ENCODE data around the gene SORL1. TPM values are rescaled to one million over a fixed set of nuclear protein-coding genes. Genes with fewer than 3 reads are reported as not detected.

Gene SORL1
- total and polyA plus RNA-seq, 2 of the 13 experiments (the other 11 are each of a cell fraction or from before 2014, with no cell fraction given) = 21.3 to 148 TPM

- no peak for TF ChIP-seq POGK (CRISPR knock-in tag; conservative IDR thresholded peaks at IDR 0.05)
Measured at GRCh38 chr11:121625777-121626506, 173.8 kb downstream of the SORL1 start (continued).

GRCh38 chr11:121626507-121626875, 174.4 kb downstream of the SORL1 start:
- in situ Hi-C loops (cut with HindIII; ENCODE audit: extremely low pct_ligation_motif_present, low pct_unique_long_range_greater_than_20kb) (no loop called here), intact Hi-C loops (cut with micrococcal nuclease; ENCODE audit: unreplicated experiment) (no loop called here)
- ATAC-seq (no peak), FAIRE-seq (no peak), DNase-seq (ENCODE audit: low spot score) (no peak)
- 0 out of 2 replicates have a peak, but pooled peaks cover 2% of the 10 kb centered on the region for H4K20me1 ChIP-seq (ENCODE audit: insufficient read depth, low read length)
- no peak overlapping the region for H3K9ac ChIP-seq (ENCODE audit: insufficient read depth, low read depth, low read length)
- CTCF ChIA-PET (ENCODE audit: low intra/inter-chr PET ratio, low total read pairs) = no interaction called here
- no peaks in the 10 kb centered on the region for H3K79me2 ChIP-seq (ENCODE audit: insufficient read depth, low read length)
- 100% methylated on average over 4 of the region's 4 CpGs for WGBS (ENCODE audit: low lambda C conversion rate)
- H3K27me3 ChIP-seq (ENCODE audit: control insufficient read depth in 1 of 2, insufficient read depth in 2 of 2, low read length in 2 of 2) = no peaks in the 10 kb centered on the region
- H3K36me3 ChIP-seq (replicated peaks in 1 of 2; ENCODE audit: control insufficient read depth in 1 of 2, insufficient read depth in 2 of 2, low read length in 2 of 2) = peaks cover 32 to 85% of the 10 kb centered on the region in 2 experiments
- H3K9me3 ChIP-seq (ENCODE audit: low read length) = no peaks in the 10 kb centered on the region
- BruUV-seq (replicated peaks) = no TSS peak
- H3K4me3 ChIP-seq (replicated peaks in 1 of 3; ENCODE audit: insufficient read depth in 1 of 3, low read depth in 2 of 3, low read length in 3 of 3) = no peak overlapping the region
- POLR2A ChIA-PET = no interaction called here
- H3K27ac ChIP-seq (ENCODE audit: extremely low read length, insufficient read depth, low read length) = no peak overlapping the region
- TF ChIP-seq TBL1XR1 (IDR thresholded peaks at IDR 0.05; ENCODE audit: borderline replicate concordance, low read length, partially characterized antibody) = no peak
- no peak for TF ChIP-seq NFE2L1 (CRISPR knock-in tag; IDR thresholded peaks at IDR 0.05; ENCODE audit: borderline replicate concordance)
- no peak for TF ChIP-seq BRF2 (CRISPR knock-in tag; IDR thresholded peaks at IDR 0.05)
- no peak for TF ChIP-seq ZNF572 (CRISPR knock-in tag; IDR thresholded peaks at IDR 0.05)
- no peak for TF ChIP-seq E2F2 (CRISPR knock-in tag; IDR thresholded peaks at IDR 0.05; ENCODE audit: borderline replicate concordance)
- TF ChIP-seq MIER3 (CRISPR knock-in tag; IDR thresholded peaks at IDR 0.05; ENCODE audit: borderline replicate concordance) = no peak
- TF ChIP-seq STAT5B (CRISPR knock-in tag; IDR thresholded peaks at IDR 0.05) = no peak
- H3K4me1 ChIP-seq (ENCODE audit: insufficient read depth, low read length) = no peaks in the 10 kb centered on the region
- no peak overlapping the region for H2AFZ ChIP-seq (ENCODE audit: low read length)
- no peak overlapping the region for H3K4me2 ChIP-seq (ENCODE audit: low read depth, low read length)

Measured in HepG2 (cell line).